ENCODE results near the gene PIK3R2. TPM values are rescaled to one million over a fixed set of nuclear protein-coding genes. Genes with fewer than 3 reads are reported as not detected.

PIK3R2 gene
- total and polyA plus RNA-seq, 2 of the 8 experiments (the other 6 are each of a cell fraction or from before 2014, with no cell fraction given), result 21.7 to 57.1 TPM

- Histone ChIP-seq H2BK120ac (replicated peaks; ENCODE audit: low read depth, low read length) (no peak overlapping the region), H3K27me3 (replicated peaks in 1 of 4; ENCODE audit: control insufficient read depth in 3 of 4, extremely low read depth in 1 of 4, insufficient read depth in 3 of 4, low read length in 3 of 4) (no peaks in the 10 kb centered on the region), H3K18ac (ENCODE audit: extremely low read depth, low read length) (no peak overlapping the region), H3K9ac (replicated peaks in 1 of 4; ENCODE audit: extremely low read depth in 1 of 4, low read depth in 3 of 4, low read length in 3 of 4) (no peak overlapping the region), H4K8ac (ENCODE audit: extremely low read depth, insufficient read depth, low read length) (peak overlapping the region; percentile 51; the same call in 1 of the 2 replicates), H3K4ac (replicated peaks; ENCODE audit: insufficient read length, low read depth, low read length) (no peak overlapping the region), H4K91ac (replicated peaks; ENCODE audit: insufficient read length, low read length) (no peak overlapping the region), H3K4me3 (ENCODE audit: extremely low read depth in 1 of 4, insufficient read depth in 2 of 4, low read depth in 3 of 4, low read length in 4 of 4) (no peak overlapping the region), H3K14ac (ENCODE audit: insufficient read length) (no peak overlapping the region), H2BK20ac (ENCODE audit: low read length) (no peak overlapping the region), H3K23me2 (ENCODE audit: low read depth, low read length) (no peaks in the 10 kb centered on the region), H3K79me2 (ENCODE audit: control insufficient read depth in 1 of 2, insufficient read depth in 2 of 2, low read length in 2 of 2) (no peaks in the 10 kb centered on the region), H3K36me3 (ENCODE audit: control insufficient read depth in 2 of 4, insufficient read depth in 4 of 4, low read length in 3 of 4) (peaks cover 2 to 26% (median 17%) of the 10 kb centered on the region in 4 experiments; a peak in 6 of 8 replicates), H3K23ac (ENCODE audit: insufficient read length) (no peak overlapping the region), H3K9me3 (ENCODE audit: insufficient read depth in 2 of 2, low read depth in 1 of 2, low read length in 1 of 2) (no peaks in the 10 kb centered on the region), H2AK5ac (ENCODE audit: low read depth, low read length) (no peak overlapping the region), H2BK12ac (ENCODE audit: low read depth, low read length) (no peak overlapping the region), H3K27ac (ENCODE audit: low read depth, low read length) (no peak overlapping the region), H4K5ac (ENCODE audit: insufficient read length, low read depth, low read length) (no peak overlapping the region), H2BK15ac (ENCODE audit: low read length) (no peak overlapping the region), H4K20me1 (replicated peaks in 1 of 2; ENCODE audit: control insufficient read depth in 1 of 2, insufficient read depth in 2 of 2, low read length in 2 of 2) (peaks cover 0 to 1% of the 10 kb centered on the region in 2 experiments), H3K4me1 (replicated peaks in 1 of 4; ENCODE audit: control insufficient read depth in 3 of 4, insufficient read depth in 4 of 4, low read length in 3 of 4) (no peaks in the 10 kb centered on the region), H3K79me1 (ENCODE audit: low read depth, low read length) (no peaks in the 10 kb centered on the region), H2AFZ (ENCODE audit: low read length) (no peak overlapping the region), H3K56ac (replicated peaks; ENCODE audit: insufficient read length, low read depth, low read length) (no peak overlapping the region), H3K4me2 (ENCODE audit: insufficient read depth in 1 of 2, low read depth in 2 of 2, low read length in 2 of 2) (no peak overlapping the region), H2BK5ac (ENCODE audit: low read depth, low read length) (no peak overlapping the region)
- DNase-seq (ENCODE audit: low read depth in 1 of 2, low spot score in 2 of 2) (no peak), FAIRE-seq (no peak)
- WGBS, 2 experiments (ENCODE audit: extremely low coverage in 1 of 2, insufficient coverage in 1 of 2, insufficient read length in 1 of 2, insufficient replicate concordance in 2 of 2, low coverage in 1 of 2, low lambda C conversion rate in 2 of 2, missing lambda C conversion rate in 1 of 2), result 96% methylated on average over 20 of the region's 28 CpGs; no CpG with 5 or more reads in 1 of the 2 experiments
- CTCF ChIA-PET (ENCODE audit: partially characterized antibody), result interaction anchor here (0.7 to 1.9 kb wide), 6 partner anchors 14 to 44 kb away, joined by 3 to 6 read pairs (median 4); no protein-coding TSS in a partner anchor
- POLR2A ChIA-PET (ENCODE audit: partially characterized antibody), result interaction anchor here (1.1 to 1.6 kb wide), 2 partner anchors 23 to 27 kb away, joined by 3 to 4 read pairs; no protein-coding TSS in a partner anchor
- TF ChIP-seq MAFK (IDR thresholded peaks at IDR 0.05; ENCODE audit: low read depth, low read length) (no peak), RAD21 (IDR thresholded peaks at IDR 0.05 in 1 of 2, conservative IDR thresholded peaks at IDR 0.05 in 1 of 2; ENCODE audit: low read depth in 2 of 2, low read length in 2 of 2) (no peak), GABPA (IDR thresholded peaks at IDR 0.05; ENCODE audit: borderline replicate concordance, insufficient read depth, low read length) (no peak), POU5F1 (IDR thresholded peaks at IDR 0.05; ENCODE audit: low read depth, low read length) (no peak), USF2 (IDR thresholded peaks at IDR 0.05; ENCODE audit: low read length) (no peak), SIX5 (IDR thresholded peaks at IDR 0.05; ENCODE audit: low read depth, low read length) (no peak), EZH2 (IDR thresholded peaks at IDR 0.05; ENCODE audit: low read depth, low read length, severe bottlenecking) (no peak), CHD2 (IDR thresholded peaks at IDR 0.05; ENCODE audit: low read length) (no peak), SP1 (IDR thresholded peaks at IDR 0.05; ENCODE audit: low read depth, low read length) (no peak), RBBP5 (IDR thresholded peaks at IDR 0.05; ENCODE audit: borderline replicate concordance, low read depth, low read length) (no peak), GTF2F1 (IDR thresholded peaks at IDR 0.05; ENCODE audit: borderline replicate concordance, low read depth, low read length) (no peak), TAF7 (optimal IDR thresholded peaks at IDR 0.05; ENCODE audit: borderline replicate concordance, low read depth, low read length) (no peak)
These were observed 8.1 kb upstream of the PIK3R2 start for GRCh38 chr19:18144906-18145305.
